HFFc6 (cell line): ENCODE measurements around the gene PIK3R5. TPM values are rescaled to one million over a fixed set of nuclear protein-coding genes. Genes with fewer than 3 reads are reported as not detected.

Experiments used
- DNase-seq: peaks from one replicate; pipeline ENCODE4 v3.0.0-alpha.2; 2018
- H3K27ac Mint-ChIP-seq: 2 replicates; pipeline ENCODE4 v1.8.0; 2020; ENCODE audit warnings: mild to moderate bottlenecking, mixed read lengths
- H3K27me3 Mint-ChIP-seq: 2 replicates; pipeline ENCODE4 v1.8.0; 2021; ENCODE audit warnings: mild to moderate bottlenecking, moderate library complexity, mixed read lengths; ENCODE audit not compliant: insufficient read depth
- H3K36me3 Mint-ChIP-seq: 2 replicates; pipeline ENCODE4 v1.8.0; 2021; ENCODE audit warnings: low read depth, mixed read lengths
- H3K4me1 Mint-ChIP-seq: 2 replicates; pipeline ENCODE4 v1.8.0; 2020; ENCODE audit warnings: low read depth, mixed read lengths
- H3K4me3 Mint-ChIP-seq: 2 replicates; pipeline ENCODE4 v1.8.0; 2020; ENCODE audit warnings: mild to moderate bottlenecking, moderate library complexity, mixed read lengths
- H3K9me3 Mint-ChIP-seq: 2 replicates; pipeline ENCODE4 v1.8.0; 2020; ENCODE audit warnings: mild to moderate bottlenecking, mixed read lengths
- CTCF ChIP-seq: fragments of 200-600 bp; sonication (generic); IDR thresholded peaks from 2 replicates; pipeline ENCODE4 v1.5.0; 2021; ENCODE audit warnings: antibody characterized with exemption, mild to moderate bottlenecking
- total RNA-seq, 6 experiments: library from RNA; stranded (reverse); fragmentation: NEBNext Ultra II Directional; extraction: Animal tissue kit (Norgen Biotek cat#: 25700); gene quantifications; 2 replicates in 1 of 6; 3 replicates in 5 of 6; pipeline ENCODE4 v1.2.3, GENCODE V29; 2021

The PIK3R5 gene
- total RNA-seq, 6 experiments from 2014 or later = not detected

DNA sequence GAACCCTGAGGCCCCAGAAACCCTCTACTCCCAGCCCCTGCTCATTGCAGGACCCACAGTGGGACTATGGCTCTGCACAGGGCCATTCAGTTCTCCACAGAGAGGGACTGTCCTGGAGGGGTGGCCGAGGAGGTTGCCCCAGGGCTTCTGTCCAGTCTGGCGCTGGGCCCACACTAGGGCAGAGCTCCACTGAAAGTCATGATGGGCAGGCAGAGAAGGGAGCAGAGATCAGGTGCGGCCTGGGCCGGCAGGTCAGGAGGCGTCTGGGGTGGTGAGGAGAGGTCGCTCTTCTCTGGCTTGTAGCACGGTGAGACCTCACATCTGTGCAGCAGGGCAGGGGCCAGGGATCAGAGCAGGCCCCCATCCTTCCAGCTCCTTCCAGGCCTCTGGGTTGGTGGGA is 85.0 kb downstream of the PIK3R5 start:
- Mint-ChIP-seq H3K9me3 (peaks cover 8% of the 10 kb centered on the region), H3K27me3 (peaks cover 5% of the 10 kb centered on the region), H3K4me3 (no peak overlapping the region)

DNA sequence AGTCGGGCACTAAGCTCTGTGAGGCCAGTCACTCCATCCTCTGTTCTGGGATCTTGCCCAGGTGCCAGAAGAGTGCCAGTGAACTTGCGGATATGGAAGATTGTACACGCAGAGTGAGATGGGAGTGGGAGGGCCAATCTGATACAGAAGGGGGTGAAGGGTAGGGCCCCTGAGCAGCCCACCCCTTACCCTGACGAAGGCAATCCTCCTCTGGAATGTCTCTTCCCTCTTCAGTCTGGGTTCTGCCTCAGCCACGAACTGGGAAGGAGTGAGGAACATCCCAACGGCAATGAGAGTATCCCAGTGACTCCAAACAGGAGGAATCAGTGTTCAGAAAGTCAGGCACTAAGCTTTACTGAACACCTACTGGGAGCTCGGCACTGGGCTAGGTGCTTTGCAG is 86.1 kb downstream of the PIK3R5 start:
- no peak for TF ChIP-seq CTCF
- Mint-ChIP-seq H3K9me3 (peaks cover 8% of the 10 kb centered on the region; the same call in 1 of the 2 replicates), H3K27me3 (peaks cover 5% of the 10 kb centered on the region), H3K36me3 (no peaks in the 10 kb centered on the region), H3K27ac (no peak overlapping the region), H3K4me1 (no peaks in the 10 kb centered on the region), H3K4me3 (no peak overlapping the region)
- DNase-seq = no peak

More for the DNA sequence above, 85.0 kb downstream of the PIK3R5 start:
- no peak overlapping the region for H3K27ac Mint-ChIP-seq
- no peaks in the 10 kb centered on the region for H3K36me3 Mint-ChIP-seq
- H3K4me1 Mint-ChIP-seq = no peaks in the 10 kb centered on the region
- no peak for TF ChIP-seq CTCF
- DNase-seq = no peak

GRCh38 chr17:8877984-8878383 is 87.5 kb downstream of the PIK3R5 start:
- Mint-ChIP-seq H3K4me3 (no peak overlapping the region), H3K9me3 (peaks cover 4% of the 10 kb centered on the region; the same call in 1 of the 2 replicates), H3K4me1 (no peaks in the 10 kb centered on the region), H3K36me3 (no peaks in the 10 kb centered on the region), H3K27me3 (peaks cover 5% of the 10 kb centered on the region), H3K27ac (no peak overlapping the region)
- TF ChIP-seq CTCF = no peak
- DNase-seq = no peak

DNA sequence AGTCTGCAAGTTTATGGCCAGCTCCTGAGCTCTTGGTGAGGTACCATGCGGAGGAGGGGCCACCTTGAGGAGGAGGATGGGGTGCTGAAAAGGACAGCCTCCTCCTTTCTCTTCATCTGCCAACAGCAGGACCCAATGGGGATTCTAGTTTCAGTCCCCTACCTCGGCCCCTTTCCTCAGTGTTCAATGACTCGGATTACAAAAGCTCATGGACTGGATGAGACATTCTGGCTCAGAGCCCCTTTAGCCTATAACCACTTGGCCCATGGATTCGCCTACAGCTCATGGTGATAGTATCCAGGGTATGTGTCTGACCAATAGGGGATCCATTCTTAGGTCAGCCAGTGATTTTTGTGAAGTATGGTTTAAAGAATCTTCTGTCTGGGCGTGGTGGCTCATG is 89.5 kb downstream of the PIK3R5 start:
- Mint-ChIP-seq H3K4me3 (no peak overlapping the region), H3K9me3 (peaks cover 4% of the 10 kb centered on the region; the same call in 1 of the 2 replicates), H3K27me3 (peaks cover 5% of the 10 kb centered on the region), H3K27ac (no peak overlapping the region), H3K4me1 (no peaks in the 10 kb centered on the region), H3K36me3 (no peaks in the 10 kb centered on the region)
- no peak for DNase-seq
- TF ChIP-seq CTCF = no peak

GRCh38 chr17:8875436-8875835 is 90.1 kb downstream of the PIK3R5 start:
- Mint-ChIP-seq H3K36me3 (no peaks in the 10 kb centered on the region), H3K4me3 (no peak overlapping the region)

More at GRCh38 chr17:8875436-8875835, 90.1 kb downstream of the PIK3R5 start:
- TF ChIP-seq CTCF = no peak
- peaks cover 4% of the 10 kb centered on the region; the same call in 1 of the 2 replicates for H3K9me3 Mint-ChIP-seq
- no peaks in the 10 kb centered on the region for H3K4me1 Mint-ChIP-seq
- peaks cover 3% of the 10 kb centered on the region for H3K27me3 Mint-ChIP-seq
- DNase-seq = no peak
- no peak overlapping the region for H3K27ac Mint-ChIP-seq
